Mesenchymal stem cell (in vitro differentiated cells and primary cell): ENCODE results near the gene TNIP3.

Experiments
- DNase-seq: peaks from one replicate; pipeline ENCODE4 v3.0.0-alpha.2; 2013
- H2AFZ ChIP-seq: one replicate; pipeline ENCODE4 v1.6.1; 2013; ENCODE audit warnings: low read depth, mild to moderate bottlenecking, control low read depth, inconsistent platforms, low read length, moderate library complexity
- H2AK5ac ChIP-seq: 2 replicates; pipeline ENCODE4 v1.6.1; 2013; ENCODE audit warnings: low read length, moderate library complexity, mild to moderate bottlenecking, inconsistent platforms; ENCODE audit not compliant: severe bottlenecking
- H2BK120ac ChIP-seq: one replicate; pipeline ENCODE4 v1.6.1; 2013; ENCODE audit warnings: low read depth, mild to moderate bottlenecking, inconsistent platforms, low read length, moderate library complexity
- H2BK12ac ChIP-seq, 2 experiments: one replicate each; pipeline ENCODE4 v1.6.1; 2013; ENCODE audit warnings: inconsistent platforms in 2 of 2, low read length in 2 of 2, mild to moderate bottlenecking in 2 of 2, moderate library complexity in 2 of 2, control low read depth in 1 of 2
- H2BK15ac ChIP-seq: one replicate; pipeline ENCODE4 v1.6.1; 2013; ENCODE audit warnings: mild to moderate bottlenecking, low read depth, inconsistent platforms; ENCODE audit not compliant: poor library complexity, severe bottlenecking
- H2BK5ac ChIP-seq: 2 replicates; pipeline ENCODE4 v1.6.1; 2013; ENCODE audit warnings: low read depth, mild to moderate bottlenecking, low read length, control low read depth, inconsistent platforms; ENCODE audit not compliant: poor library complexity, severe bottlenecking
- H3K14ac ChIP-seq, 2 experiments: one replicate each; pipeline ENCODE4 v1.6.1; 2013; ENCODE audit warnings: inconsistent platforms in 2 of 2, low read length in 2 of 2, control low read depth in 1 of 2, mild to moderate bottlenecking in 1 of 2, moderate library complexity in 1 of 2
- H3K18ac ChIP-seq, 2 experiments: one replicate each; pipeline ENCODE4 v1.6.1; 2013; ENCODE audit warnings: inconsistent platforms in 2 of 2, low read length in 2 of 2, control low read depth in 1 of 2, low read depth in 1 of 2, mild to moderate bottlenecking in 1 of 2
- H3K23ac ChIP-seq, 2 experiments: one replicate each; pipeline ENCODE4 v1.6.1; 2013; ENCODE audit warnings: inconsistent platforms in 2 of 2, low read length in 2 of 2, mild to moderate bottlenecking in 2 of 2, moderate library complexity in 2 of 2, control low read depth in 1 of 2
- H3K27ac ChIP-seq: 2 replicates; pipeline ENCODE4 v1.5.1; 2013; ENCODE audit warnings: mild to moderate bottlenecking, moderate library complexity, low read length, control low read depth, inconsistent platforms; ENCODE audit not compliant: poor library complexity, severe bottlenecking
- H3K27me3 ChIP-seq, 2 experiments: 2 replicates each; pipeline versions ENCODE4 v1.6.1 to v1.7.0; 2013; ENCODE audit warnings: low read length in 2 of 2, mild to moderate bottlenecking in 2 of 2, moderate library complexity in 2 of 2, control low read depth in 1 of 2, inconsistent platforms in 1 of 2; ENCODE audit not compliant: control insufficient read depth in 1 of 2, insufficient read depth in 1 of 2
- H3K36me3 ChIP-seq, 2 experiments: 2 replicates each; pipeline versions ENCODE4 v1.6.1 to v1.7.0; 2013; ENCODE audit warnings: low read length in 2 of 2, control low read depth in 1 of 2, inconsistent platforms in 1 of 2, low read depth in 1 of 2, mild to moderate bottlenecking in 1 of 2; ENCODE audit not compliant: insufficient read depth in 2 of 2, control insufficient read depth in 1 of 2
- H3K4ac ChIP-seq, 2 experiments: one replicate each; pipeline ENCODE4 v1.6.1; 2013; ENCODE audit warnings: inconsistent platforms in 2 of 2, low read length in 2 of 2, mild to moderate bottlenecking in 2 of 2, moderate library complexity in 2 of 2, control low read depth in 1 of 2, low read depth in 1 of 2
- H3K4me1 ChIP-seq: 2 replicates; pipeline ENCODE4 v1.6.1; 2013; ENCODE audit warnings: low read depth, low read length, control low read depth; ENCODE audit not compliant: control insufficient read depth, insufficient read depth
- H3K4me2 ChIP-seq: 2 replicates; pipeline ENCODE4 v1.6.1; 2013; ENCODE audit warnings: low read length, mild to moderate bottlenecking, inconsistent platforms; ENCODE audit not compliant: poor library complexity, severe bottlenecking
- H3K4me3 ChIP-seq, 2 experiments: 2 replicates each; pipeline versions ENCODE4 v1.5.1 to v1.7.0; 2013; ENCODE audit warnings: low read length in 2 of 2, mild to moderate bottlenecking in 2 of 2, control low read depth in 1 of 2, low read depth in 1 of 2; ENCODE audit not compliant: insufficient read depth in 1 of 2
- H3K79me1 ChIP-seq: replicated peaks from 2 replicates; pipeline ENCODE4 v1.6.1; 2013; ENCODE audit warnings: mild to moderate bottlenecking, control low read depth, low read length, inconsistent platforms; ENCODE audit not compliant: poor library complexity, severe bottlenecking
- H3K9ac ChIP-seq: 2 replicates; pipeline ENCODE4 v1.7.0; 2013; ENCODE audit warnings: mild to moderate bottlenecking, low read length, moderate library complexity
- H3K9me3 ChIP-seq: 2 replicates; pipeline ENCODE4 v1.7.0; 2013; ENCODE audit warnings: mild to moderate bottlenecking, low read length; ENCODE audit not compliant: control insufficient read depth
- H4K8ac ChIP-seq: one replicate; pipeline ENCODE4 v1.6.1; 2013; ENCODE audit warnings: inconsistent platforms, mild to moderate bottlenecking, low read length, moderate library complexity
- H4K91ac ChIP-seq: one replicate; pipeline ENCODE4 v1.6.1; 2013; ENCODE audit warnings: mild to moderate bottlenecking, low read length, inconsistent platforms
- WGBS: methylation state at CpG from one replicate; pipeline ENCODE4 v1.1.7; 2013; ENCODE audit warnings: mixed read lengths; 5-methylcytosine and 5-hydroxymethylcytosine counted together

Gene TNIP3

DNA sequence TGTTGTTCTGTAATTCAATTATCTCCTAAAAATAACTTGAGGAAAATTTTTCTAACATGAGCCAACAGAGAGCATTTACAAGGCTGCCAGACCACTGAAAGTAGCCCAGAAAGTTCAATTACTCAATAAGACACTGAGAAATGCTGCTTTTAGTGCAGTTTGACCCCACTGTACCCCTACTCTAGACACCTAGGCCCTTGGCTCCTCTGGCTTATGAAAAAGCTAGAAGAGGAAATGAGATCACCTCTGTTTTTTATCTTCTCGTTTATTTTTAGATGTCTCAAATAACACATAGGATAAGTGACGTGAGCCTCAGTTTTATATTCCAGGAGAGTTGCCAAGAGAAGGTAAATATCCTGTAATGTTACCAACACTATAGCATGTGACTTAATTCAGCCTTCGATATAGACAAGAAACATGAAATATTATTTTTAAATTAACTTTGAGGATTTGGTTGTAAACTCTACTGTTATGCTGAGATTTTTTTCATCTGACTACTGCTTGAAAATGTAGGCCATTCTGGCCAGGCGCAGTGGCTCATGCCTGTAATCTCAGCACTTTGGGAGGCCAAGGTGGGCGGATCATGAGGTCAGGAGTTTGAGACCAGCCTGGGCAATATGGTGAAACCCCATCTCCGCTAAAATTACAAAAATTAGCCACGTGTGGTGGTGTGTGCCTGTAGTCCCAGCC, 24.4 kb downstream of the TNIP3 start:
- no peaks in the 10 kb centered on the region for H3K4me1 ChIP-seq
- no peak overlapping the region for H3K23ac ChIP-seq
- H2BK15ac ChIP-seq = no peak overlapping the region
- H3K18ac ChIP-seq = no peak overlapping the region
- no peak overlapping the region for H2BK12ac ChIP-seq
- no peak overlapping the region for H2AFZ ChIP-seq
- H2AK5ac ChIP-seq = no peak overlapping the region
- no peak overlapping the region for H3K27ac ChIP-seq
- H3K4ac ChIP-seq = peak overlapping the region in 1 of 2 experiments; percentile 69
- H2BK120ac ChIP-seq = no peak overlapping the region
- H3K36me3 ChIP-seq = no peaks in the 10 kb centered on the region
- no peak overlapping the region for H3K4me2 ChIP-seq
- no peak overlapping the region for H4K91ac ChIP-seq
- H3K14ac ChIP-seq = no peak overlapping the region
- H3K79me1 ChIP-seq = no peaks in the 10 kb centered on the region
- no peak overlapping the region for H3K9ac ChIP-seq
- WGBS = 95% methylated on average over 4 of the region's 7 CpGs
- H3K27me3 ChIP-seq = no peaks in the 10 kb centered on the region
- no peak overlapping the region for H4K8ac ChIP-seq
- H3K4me3 ChIP-seq = no peak overlapping the region
- H3K9me3 ChIP-seq = no peaks in the 10 kb centered on the region
- peak; percentile 57 for DNase-seq
- no peak overlapping the region for H2BK5ac ChIP-seq

GRCh38 chr4:121138039-121138825, 25.9 kb downstream of the TNIP3 start:
- H3K9me3 ChIP-seq = no peaks in the 10 kb centered on the region
- no peak overlapping the region for H2BK5ac ChIP-seq
- no peak overlapping the region for H2BK12ac ChIP-seq
- H3K18ac ChIP-seq = no peak overlapping the region
- 81% methylated on average over 3 of the region's 5 CpGs for WGBS
- H2AK5ac ChIP-seq = no peak overlapping the region
- no peak overlapping the region for H3K4ac ChIP-seq
- no peaks in the 10 kb centered on the region for H3K4me1 ChIP-seq
- no peaks in the 10 kb centered on the region for H3K79me1 ChIP-seq
- no peak overlapping the region for H2BK120ac ChIP-seq
- no peak overlapping the region for H3K23ac ChIP-seq
- no peak overlapping the region for H2BK15ac ChIP-seq
- H3K4me2 ChIP-seq = no peak overlapping the region
- H2AFZ ChIP-seq = no peak overlapping the region
- H3K27ac ChIP-seq = no peak overlapping the region
- DNase-seq = no peak
- H3K14ac ChIP-seq = no peak overlapping the region
- no peak overlapping the region for H4K91ac ChIP-seq
- H3K27me3 ChIP-seq = no peaks in the 10 kb centered on the region
- no peak overlapping the region for H4K8ac ChIP-seq
- no peaks in the 10 kb centered on the region for H3K36me3 ChIP-seq
- no peak overlapping the region for H3K4me3 ChIP-seq
- no peak overlapping the region for H3K9ac ChIP-seq

DNA sequence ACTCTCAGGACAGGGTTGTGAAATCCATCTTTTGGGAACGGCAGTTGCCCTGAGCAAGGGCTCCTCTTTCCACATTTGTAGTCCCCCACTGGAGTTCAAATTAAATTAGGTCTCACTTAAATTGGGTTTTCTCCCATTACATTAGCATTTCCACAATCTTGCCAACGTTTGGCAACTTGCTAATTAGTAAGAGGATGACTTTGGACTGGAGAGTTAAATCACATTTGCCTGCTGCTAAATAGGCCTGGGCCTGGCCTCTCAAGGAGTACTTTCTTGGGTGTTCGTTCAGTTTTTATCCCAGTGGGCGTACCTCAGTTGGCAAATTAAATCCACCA, 33.8 kb downstream of the TNIP3 start:
- 69% methylated on average over 3 of the region's 4 CpGs for WGBS
- no peaks in the 10 kb centered on the region for H3K27me3 ChIP-seq
- H2BK15ac ChIP-seq = no peak overlapping the region
- no peak overlapping the region for H3K4me3 ChIP-seq
- no peaks in the 10 kb centered on the region for H3K36me3 ChIP-seq
- no peak overlapping the region for H2AFZ ChIP-seq
- no peak overlapping the region for H4K8ac ChIP-seq
- H4K91ac ChIP-seq = no peak overlapping the region
- H3K4me1 ChIP-seq = no peaks in the 10 kb centered on the region
- no peak overlapping the region for H3K27ac ChIP-seq
- no peak overlapping the region for H3K23ac ChIP-seq
- H3K14ac ChIP-seq = no peak overlapping the region
- H3K18ac ChIP-seq = no peak overlapping the region
- no peak for DNase-seq
- H2BK5ac ChIP-seq = no peak overlapping the region
- H2BK12ac ChIP-seq = no peak overlapping the region
- H3K4ac ChIP-seq = no peak overlapping the region
- no peaks in the 10 kb centered on the region for H3K79me1 ChIP-seq
- no peak overlapping the region for H2BK120ac ChIP-seq
- H3K9me3 ChIP-seq = no peaks in the 10 kb centered on the region
- no peak overlapping the region for H3K9ac ChIP-seq
- no peak overlapping the region for H3K4me2 ChIP-seq
- H2AK5ac ChIP-seq = no peak overlapping the region

DNA sequence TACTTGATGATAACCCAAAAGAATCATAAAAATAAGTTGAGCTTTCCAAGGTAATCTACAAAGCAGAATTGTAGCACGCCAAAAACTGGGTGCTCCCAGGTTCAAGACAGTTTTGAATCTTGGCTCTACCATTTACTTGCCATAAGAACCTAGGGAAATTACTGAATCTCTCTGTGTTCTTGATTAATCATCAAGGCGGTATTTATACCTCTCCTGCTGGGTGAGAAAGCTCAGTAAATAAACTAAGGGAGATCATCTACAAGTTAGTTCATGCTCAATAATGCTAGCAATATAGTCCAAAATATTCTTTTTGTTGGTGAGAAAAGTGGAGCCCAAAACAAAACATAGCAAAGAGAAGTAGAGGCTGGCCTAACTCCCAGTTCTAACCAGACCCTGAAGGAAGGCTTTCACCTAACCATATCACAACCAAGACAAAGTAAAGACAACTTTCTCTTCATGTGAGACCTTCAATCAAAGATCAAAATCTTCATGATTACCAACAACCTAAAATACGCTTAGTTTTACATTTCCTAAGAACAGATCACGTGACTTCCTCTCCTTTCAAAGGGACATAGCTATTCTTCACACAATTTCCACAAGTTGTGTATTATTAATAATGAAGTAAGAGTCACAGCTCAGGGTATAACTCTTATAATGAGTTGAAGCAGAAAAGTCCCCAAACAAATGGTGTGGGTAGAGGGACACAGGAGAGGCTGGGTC, 34.4 kb downstream of the TNIP3 start:
- Histone ChIP-seq H4K8ac (no peak overlapping the region), H2AK5ac (no peak overlapping the region), H3K9me3 (no peaks in the 10 kb centered on the region), H2AFZ (no peak overlapping the region), H4K91ac (no peak overlapping the region), H2BK120ac (no peak overlapping the region), H3K4ac (no peak overlapping the region), H3K14ac (no peak overlapping the region), H3K79me1 (no peaks in the 10 kb centered on the region), H3K4me3 (no peak overlapping the region), H3K18ac (no peak overlapping the region), H3K27ac (no peak overlapping the region), H2BK5ac (no peak overlapping the region), H3K9ac (no peak overlapping the region), H3K23ac (no peak overlapping the region), H3K36me3 (no peaks in the 10 kb centered on the region), H3K4me1 (no peaks in the 10 kb centered on the region), H3K27me3 (no peaks in the 10 kb centered on the region), H2BK15ac (no peak overlapping the region), H3K4me2 (no peak overlapping the region), H2BK12ac (no peak overlapping the region)
- 78% methylated on average over 2 of the region's 4 CpGs for WGBS
- DNase-seq = no peak
